Fibroblast of lung (primary cell): Measurements from ENCODE around the gene ATP5F1D. TPM values are rescaled to one million over a fixed set of nuclear protein-coding genes. Genes with fewer than 3 reads are reported as not detected.

ENCODE experiments used
- DNase-seq, 2 donors: peaks; one replicate each; pipeline versions ENCODE4 v3.0.0 to v3.0.0-alpha.2; 2010; ENCODE audit warnings: low read depth in 2 of 2
- H2AFZ ChIP-seq: 2 replicates; pipeline ENCODE4 v1.5.1; 2012; ENCODE audit warnings: low read length, control low read depth, inconsistent platforms
- H3K27ac ChIP-seq: 2 replicates; pipeline ENCODE4 v1.5.1; 2011; ENCODE audit warnings: low read length, control low read depth; ENCODE audit not compliant: insufficient read depth
- H3K27me3 ChIP-seq: 2 replicates; pipeline ENCODE4 v1.5.1; 2011; ENCODE audit warnings: mild to moderate bottlenecking, low read length; ENCODE audit not compliant: control insufficient read depth, insufficient read depth
- H3K36me3 ChIP-seq: 2 replicates; pipeline ENCODE4 v1.5.1; 2011; ENCODE audit warnings: low read length; ENCODE audit not compliant: control insufficient read depth, insufficient read depth
- H3K4me1 ChIP-seq: 2 replicates; pipeline ENCODE4 v1.5.1; 2011; ENCODE audit warnings: low read length; ENCODE audit not compliant: control insufficient read depth, insufficient read depth; ENCODE audit errors: extremely low read depth
- H3K4me2 ChIP-seq: 2 replicates; pipeline ENCODE4 v1.5.1; 2011; ENCODE audit warnings: low read length, control low read depth; ENCODE audit not compliant: insufficient read depth; ENCODE audit errors: extremely low read depth
- H3K4me3 ChIP-seq, 4 experiments: fragments of 200-600 bp in 1 of 4; sonication (generic) in 1 of 4; replicated peaks in 1 of 4; 2 replicates each; pipeline ENCODE4 v1.5.1; 2011 to 2016; ENCODE audit warnings: low read length in 4 of 4, low read depth in 3 of 4, mild to moderate bottlenecking in 3 of 4, control low read depth in 2 of 4, inconsistent platforms in 1 of 4, mixed read lengths in 1 of 4; ENCODE audit not compliant: insufficient read depth in 1 of 4; ENCODE audit errors: control extremely low read depth in 1 of 4
- H3K79me2 ChIP-seq: 2 replicates; pipeline ENCODE4 v1.5.1; 2012; ENCODE audit warnings: mild to moderate bottlenecking, low read length, inconsistent platforms; ENCODE audit not compliant: control insufficient read depth, insufficient read depth
- H3K9ac ChIP-seq: 2 replicates; pipeline ENCODE4 v1.5.1; 2011; ENCODE audit warnings: mild to moderate bottlenecking, low read length, control low read depth; ENCODE audit not compliant: insufficient read depth
- H3K9me3 ChIP-seq: 2 replicates; pipeline ENCODE4 v1.5.1; 2012; ENCODE audit warnings: low read depth, low read length; ENCODE audit not compliant: control insufficient read depth, insufficient read depth
- H4K20me1 ChIP-seq: 2 replicates; pipeline ENCODE4 v1.5.1; 2011; ENCODE audit warnings: low read length; ENCODE audit not compliant: control insufficient read depth, insufficient read depth; ENCODE audit errors: extremely low read depth
- EZH2 ChIP-seq: IDR thresholded peaks from 2 replicates; pipeline ENCODE4 v1.5.1; 2012; ENCODE audit warnings: low read length, control low read depth, mild to moderate bottlenecking; ENCODE audit errors: missing control alignments
- polyA plus RNA-seq, 2 donors: library from polyadenylated mRNA; depleted of rRNA in 1 of 2; stranded (reverse) in 1 of 2; unstranded in 1 of 2; fragments of >200 nt; gene quantifications; 2 replicates each; pipeline ENCODE4 v1.2.1, GENCODE V29; 2011 to 2012; ENCODE audit warnings: missing spikeins in 1 of 2
- total RNA-seq: library from RNA; depleted of rRNA; stranded (reverse); fragments of >200 nt; gene quantifications from 2 replicates; pipeline ENCODE4 v1.2.1, GENCODE V29; 2014
- TF ChIP-seq, protein P1 (sequence below), 2 donors: IDR thresholded peaks in 1 of 2; conservative IDR thresholded peaks in 1 of 2; 1 replicate in 1 of 2; 2 replicates in 1 of 2; pipeline ENCODE4 v1.5.1; 2011 to 2012; ENCODE audit warnings: low read length in 2 of 2, control low read depth in 1 of 2, inconsistent platforms in 1 of 2, low read depth in 1 of 2, mild to moderate bottlenecking in 1 of 2

The ATP5F1D gene
- total and polyA plus RNA-seq, 2 donors (not counting 1 experiment from before 2014, with no cell fraction given) = 20.5 to 53.8 TPM

DNA sequence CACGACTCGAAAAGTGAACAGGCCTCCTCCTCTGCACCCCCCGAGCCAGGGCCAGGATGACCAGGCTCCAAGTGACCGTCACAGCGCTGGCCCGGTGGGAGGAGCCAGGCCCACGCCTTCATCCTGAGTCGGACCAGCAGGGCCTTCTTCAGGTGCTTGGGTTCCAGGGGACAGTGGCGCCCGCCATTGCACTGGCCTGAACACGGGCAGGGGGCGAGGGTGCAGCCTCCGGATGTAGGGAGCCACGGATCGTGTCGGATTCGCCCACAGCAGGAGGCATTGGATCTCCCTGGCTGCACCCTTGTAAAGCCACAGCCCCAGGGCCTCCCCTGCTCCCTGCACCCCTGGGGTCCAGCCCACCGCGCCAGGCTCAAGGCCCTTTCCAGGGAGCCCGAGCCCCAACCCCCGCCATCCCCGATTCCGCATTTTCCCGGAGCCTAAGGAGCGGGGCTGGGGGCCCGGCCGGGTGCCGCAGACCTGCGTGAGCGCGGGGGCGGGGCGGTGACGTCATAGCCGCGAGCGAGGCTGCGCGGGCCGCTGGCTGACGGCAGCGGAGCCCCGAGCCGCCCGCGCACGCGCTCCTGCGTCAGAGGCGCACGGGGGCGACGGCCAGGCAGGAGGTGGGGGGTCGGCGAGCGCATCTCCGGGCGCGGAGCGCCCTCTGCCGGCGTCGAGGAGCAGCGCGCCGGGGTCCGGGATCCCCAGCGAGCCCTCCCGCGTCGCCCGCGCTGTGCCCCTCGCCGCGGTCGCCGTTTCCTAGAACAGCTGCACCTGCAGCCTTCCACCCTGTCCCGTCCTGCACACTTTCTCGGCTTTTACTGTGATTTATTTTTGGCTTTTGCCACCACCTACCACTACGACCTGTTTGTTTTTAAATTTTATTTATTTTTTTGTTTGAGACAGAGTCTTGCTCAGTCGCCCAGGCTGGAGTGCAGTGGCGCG is 1.5 kb upstream of the ATP5F1D start:
- Histone ChIP-seq H3K79me2 (peaks cover 23% of the 10 kb centered on the region), H3K4me2 (peak overlapping the region; percentile 96), H3K36me3 (peaks cover 7% of the 10 kb centered on the region), H3K27ac (peak overlapping the region; percentile 81), H3K9ac (peak overlapping the region; percentile 52), H3K9me3 (no peaks in the 10 kb centered on the region), H4K20me1 (no peaks in the 10 kb centered on the region), H3K4me1 (peaks cover 19% of the 10 kb centered on the region), H3K4me3 (peak overlapping the region in 2 of 4 experiments; percentile 16 to 52), H2AFZ (no peak overlapping the region), H3K27me3 (no peaks in the 10 kb centered on the region)
- TF ChIP-seq, protein P1, sequence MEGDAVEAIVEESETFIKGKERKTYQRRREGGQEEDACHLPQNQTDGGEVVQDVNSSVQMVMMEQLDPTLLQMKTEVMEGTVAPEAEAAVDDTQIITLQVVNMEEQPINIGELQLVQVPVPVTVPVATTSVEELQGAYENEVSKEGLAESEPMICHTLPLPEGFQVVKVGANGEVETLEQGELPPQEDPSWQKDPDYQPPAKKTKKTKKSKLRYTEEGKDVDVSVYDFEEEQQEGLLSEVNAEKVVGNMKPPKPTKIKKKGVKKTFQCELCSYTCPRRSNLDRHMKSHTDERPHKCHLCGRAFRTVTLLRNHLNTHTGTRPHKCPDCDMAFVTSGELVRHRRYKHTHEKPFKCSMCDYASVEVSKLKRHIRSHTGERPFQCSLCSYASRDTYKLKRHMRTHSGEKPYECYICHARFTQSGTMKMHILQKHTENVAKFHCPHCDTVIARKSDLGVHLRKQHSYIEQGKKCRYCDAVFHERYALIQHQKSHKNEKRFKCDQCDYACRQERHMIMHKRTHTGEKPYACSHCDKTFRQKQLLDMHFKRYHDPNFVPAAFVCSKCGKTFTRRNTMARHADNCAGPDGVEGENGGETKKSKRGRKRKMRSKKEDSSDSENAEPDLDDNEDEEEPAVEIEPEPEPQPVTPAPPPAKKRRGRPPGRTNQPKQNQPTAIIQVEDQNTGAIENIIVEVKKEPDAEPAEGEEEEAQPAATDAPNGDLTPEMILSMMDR (conservative IDR thresholded peaks at IDR 0.05 in 1 of 2, IDR thresholded peaks at IDR 0.05 in 1 of 2; ENCODE audit: low read depth in 1 of 2, low read length in 2 of 2) = peak; percentile 37 to 55
- no peak for TF ChIP-seq EZH2
- DNase-seq = peak; percentile 87 to 91

DNA sequence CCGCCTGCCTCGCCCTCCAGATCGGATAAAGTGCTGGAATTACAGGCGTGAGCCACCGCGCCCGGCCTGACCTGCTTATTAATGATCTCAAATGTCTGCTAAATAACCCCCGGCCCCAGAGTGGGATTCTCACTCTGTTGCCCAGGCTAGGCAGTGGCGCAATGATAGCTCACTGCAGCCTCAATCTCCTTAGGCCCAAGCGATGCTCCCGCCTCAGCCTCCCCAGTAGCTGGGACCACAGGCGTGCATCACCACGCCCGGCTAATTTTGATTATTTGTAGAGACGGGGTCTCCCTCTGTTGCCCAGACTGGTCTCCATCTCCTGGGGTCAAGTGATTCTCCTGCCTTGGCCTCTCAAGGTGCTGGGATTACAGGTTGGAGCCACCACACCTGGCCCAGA is 626 bp upstream of the ATP5F1D start:
- peak overlapping the region; percentile 58 for H3K4me2 ChIP-seq
- no peak overlapping the region for H2AFZ ChIP-seq
- peak overlapping the region in 1 of 4 experiments; percentile 75 for H3K4me3 ChIP-seq

More for the DNA sequence above, 626 bp upstream of the ATP5F1D start:
- no peaks in the 10 kb centered on the region for H4K20me1 ChIP-seq
- H3K27ac ChIP-seq = peak overlapping the region; percentile 7
- H3K36me3 ChIP-seq = peaks cover 6% of the 10 kb centered on the region
- no peak overlapping the region for H3K9ac ChIP-seq
- no peaks in the 10 kb centered on the region for H3K27me3 ChIP-seq
- H3K4me1 ChIP-seq = peaks cover 23% of the 10 kb centered on the region
- peaks cover 23% of the 10 kb centered on the region for H3K79me2 ChIP-seq
- TF ChIP-seq EZH2 = no peak
- TF ChIP-seq, protein P1 (conservative IDR thresholded peaks at IDR 0.05 in 1 of 2, IDR thresholded peaks at IDR 0.05 in 1 of 2; ENCODE audit: low read depth in 1 of 2, low read length in 2 of 2) = no peak
- no peaks in the 10 kb centered on the region for H3K9me3 ChIP-seq
- DNase-seq = no peak
